Activated CD4-positive, alpha-beta T cell treated with anti-CD3 and anti-CD28 coated beads, Interleukin-2, Interleukin-6, amounts not matched to agents 100 ng/mL and 50 ng/mL, durations not matched to agents 16 hours and 8 hours (primary cell): ENCODE measurements around the gene CTSK.

Experiments used
- DNase-seq: peaks from one replicate; pipeline ENCODE4 v3.0.0-alpha.2; 2020

The CTSK gene

DNA sequence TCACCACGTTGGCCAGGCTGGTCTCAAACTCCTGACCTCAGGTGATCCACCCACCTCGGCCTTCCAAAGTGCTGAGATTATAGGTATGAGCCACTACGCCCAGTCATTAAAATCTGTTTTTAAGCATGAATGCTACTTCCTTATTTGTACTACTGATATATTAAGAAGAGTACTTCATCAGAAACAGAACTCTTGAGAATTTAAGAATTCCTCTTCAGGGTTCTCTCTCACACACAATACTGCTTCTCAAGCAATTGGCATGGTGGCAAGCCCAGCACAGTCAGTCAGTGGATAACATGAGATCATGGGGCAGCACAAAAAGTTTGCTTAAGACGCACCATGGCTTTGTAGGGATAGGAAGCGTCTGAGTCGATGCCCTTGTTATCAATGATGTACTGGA, 56.6 kb downstream of the CTSK start:
- no peak for DNase-seq

DNA sequence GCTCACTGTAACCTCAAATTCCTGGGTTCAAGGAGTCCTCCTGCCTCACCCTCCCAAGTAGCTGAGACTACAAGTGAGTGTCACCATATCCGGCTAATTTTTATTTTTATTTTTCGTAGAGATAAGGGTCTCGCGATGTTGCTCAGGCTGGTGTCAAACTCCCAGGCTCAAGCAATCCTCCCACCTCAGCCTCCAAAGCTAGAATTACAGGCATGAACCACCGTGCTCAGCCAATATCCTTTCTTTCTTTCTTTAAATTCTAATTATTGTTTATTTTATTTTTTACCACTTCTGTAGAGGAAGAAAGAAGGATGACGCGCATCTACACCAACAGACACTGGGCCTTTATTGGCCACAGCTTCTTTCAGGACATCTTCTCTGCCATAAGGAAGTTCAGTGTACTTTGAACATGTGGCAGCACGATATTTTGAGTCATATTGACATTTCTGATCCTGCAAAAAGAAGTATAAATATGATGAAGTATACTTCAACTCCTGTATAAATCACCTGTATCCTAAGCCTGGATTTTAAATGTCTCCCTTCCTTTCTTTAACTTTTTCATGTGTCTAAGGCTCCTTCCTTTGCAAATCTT, 58.2 kb downstream of the CTSK start:
- no peak for DNase-seq

DNA sequence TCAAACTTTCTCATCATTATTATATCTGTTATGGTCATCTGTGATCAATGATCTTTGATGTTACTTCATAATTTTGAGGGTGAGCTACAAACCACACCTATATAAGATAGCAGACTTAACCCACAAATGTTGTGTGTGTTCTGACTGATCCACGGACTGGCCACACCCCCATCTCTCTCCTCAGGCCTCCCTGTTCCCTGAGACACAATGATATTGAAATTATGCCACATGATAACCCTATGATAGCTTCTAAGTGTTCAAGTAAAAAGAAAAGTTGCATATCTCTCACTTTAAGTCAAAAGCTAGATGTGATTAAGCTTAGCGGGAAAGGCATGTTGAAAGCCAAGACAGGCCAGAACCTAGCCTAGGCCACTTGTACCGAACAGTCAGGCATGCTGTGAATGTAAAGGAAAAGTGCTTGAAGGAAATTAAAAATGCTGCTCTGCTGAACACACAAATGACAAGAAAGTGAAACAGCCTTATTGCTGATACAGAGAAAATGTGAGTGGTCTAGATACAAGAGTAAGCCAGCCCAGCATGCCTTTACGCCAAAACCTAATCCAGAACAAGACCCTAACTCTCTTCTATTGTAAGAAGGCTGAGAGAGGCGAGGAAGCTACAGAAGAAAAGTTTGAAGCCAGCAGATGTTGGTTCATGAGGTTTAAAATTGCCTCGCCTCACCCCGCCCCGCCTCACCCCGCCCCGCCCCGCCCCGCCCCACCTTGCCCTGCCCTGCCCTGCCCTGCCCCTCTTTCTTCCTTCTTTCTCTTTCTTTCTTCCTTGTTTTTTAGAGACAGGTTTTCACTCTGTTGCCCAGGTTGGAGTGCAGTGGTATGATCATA, 59.0 kb downstream of the CTSK start:
- no peak for DNase-seq
